SU-DHL-6 (cell line): ENCODE measurements around the gene GGT1.

Source experiments
- EZH2phosphoT487 ChIP-seq: fragments of 200-600 bp; sonication (generic), shearing (Covaris generic); conservative IDR thresholded peaks from 2 replicates; pipeline ENCODE4 v1.6.1; 2018; ENCODE audit warnings: mild to moderate bottlenecking, antibody characterized with exemption, low read length, moderate library complexity, mixed read lengths
- TF ChIP-seq, protein P1 (sequence below): fragments of 200-600 bp; sonication (generic); IDR thresholded peaks from one replicate; pipeline ENCODE4 v1.5.1; 2017; ENCODE audit warnings: antibody characterized with exemption, mild to moderate bottlenecking, low read length, moderate library complexity; ENCODE audit not compliant: insufficient read depth, poor library complexity, severe bottlenecking

DNA sequence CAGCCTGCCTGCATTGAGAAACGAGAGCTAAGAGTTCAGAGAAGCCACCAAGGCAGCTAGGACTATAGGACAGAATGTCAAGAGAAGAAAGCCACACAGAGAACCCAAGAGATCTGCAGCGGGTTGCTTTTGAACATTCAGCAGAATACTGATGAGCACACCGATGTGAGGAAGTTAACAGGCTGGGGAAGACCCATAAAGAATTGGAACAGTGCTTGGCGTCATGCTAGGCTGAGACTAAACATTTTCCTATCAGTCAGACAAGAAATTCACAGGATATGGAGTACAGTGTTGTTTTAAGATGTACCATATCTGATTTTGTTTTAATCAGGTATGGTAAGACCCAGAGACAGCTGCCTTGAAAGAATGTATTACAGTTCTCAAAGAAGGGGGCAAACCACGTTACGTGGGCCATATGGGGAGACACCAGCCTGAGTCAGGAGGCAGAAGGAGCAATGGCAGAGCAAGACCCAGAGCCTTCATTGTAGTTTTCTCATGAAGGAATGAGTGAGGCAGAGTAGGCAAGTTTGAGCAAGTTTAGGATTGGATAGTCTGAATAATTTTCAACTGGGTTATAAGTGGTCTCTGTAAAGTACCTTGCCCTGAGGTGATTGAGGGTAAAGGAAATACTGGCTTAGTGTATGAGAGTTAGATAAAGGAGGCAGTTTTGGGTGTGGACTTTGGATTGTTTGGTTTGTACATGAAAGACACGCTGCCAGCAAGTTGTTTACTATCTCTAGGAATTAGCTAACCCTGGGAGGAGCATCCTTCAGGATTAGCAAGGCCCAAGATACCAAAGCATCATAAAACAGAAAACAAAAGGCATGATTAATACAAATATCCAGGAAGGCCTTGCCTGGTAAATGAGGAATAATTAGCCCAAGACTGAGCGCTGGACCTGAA, 24.4 kb upstream of the GGT1 start:
- TF ChIP-seq, protein P1, sequence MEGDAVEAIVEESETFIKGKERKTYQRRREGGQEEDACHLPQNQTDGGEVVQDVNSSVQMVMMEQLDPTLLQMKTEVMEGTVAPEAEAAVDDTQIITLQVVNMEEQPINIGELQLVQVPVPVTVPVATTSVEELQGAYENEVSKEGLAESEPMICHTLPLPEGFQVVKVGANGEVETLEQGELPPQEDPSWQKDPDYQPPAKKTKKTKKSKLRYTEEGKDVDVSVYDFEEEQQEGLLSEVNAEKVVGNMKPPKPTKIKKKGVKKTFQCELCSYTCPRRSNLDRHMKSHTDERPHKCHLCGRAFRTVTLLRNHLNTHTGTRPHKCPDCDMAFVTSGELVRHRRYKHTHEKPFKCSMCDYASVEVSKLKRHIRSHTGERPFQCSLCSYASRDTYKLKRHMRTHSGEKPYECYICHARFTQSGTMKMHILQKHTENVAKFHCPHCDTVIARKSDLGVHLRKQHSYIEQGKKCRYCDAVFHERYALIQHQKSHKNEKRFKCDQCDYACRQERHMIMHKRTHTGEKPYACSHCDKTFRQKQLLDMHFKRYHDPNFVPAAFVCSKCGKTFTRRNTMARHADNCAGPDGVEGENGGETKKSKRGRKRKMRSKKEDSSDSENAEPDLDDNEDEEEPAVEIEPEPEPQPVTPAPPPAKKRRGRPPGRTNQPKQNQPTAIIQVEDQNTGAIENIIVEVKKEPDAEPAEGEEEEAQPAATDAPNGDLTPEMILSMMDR, result no peak
- TF ChIP-seq EZH2phosphoT487, result no peak
